ENCODE results near the gene MMP2. TPM values are rescaled to one million over a fixed set of nuclear protein-coding genes. Genes with fewer than 3 reads are reported as not detected.

The MMP2 gene
- total and polyA plus RNA-seq, 3 donors from 2014 or later = 50.9 to 250 (median 111) TPM

DNA sequence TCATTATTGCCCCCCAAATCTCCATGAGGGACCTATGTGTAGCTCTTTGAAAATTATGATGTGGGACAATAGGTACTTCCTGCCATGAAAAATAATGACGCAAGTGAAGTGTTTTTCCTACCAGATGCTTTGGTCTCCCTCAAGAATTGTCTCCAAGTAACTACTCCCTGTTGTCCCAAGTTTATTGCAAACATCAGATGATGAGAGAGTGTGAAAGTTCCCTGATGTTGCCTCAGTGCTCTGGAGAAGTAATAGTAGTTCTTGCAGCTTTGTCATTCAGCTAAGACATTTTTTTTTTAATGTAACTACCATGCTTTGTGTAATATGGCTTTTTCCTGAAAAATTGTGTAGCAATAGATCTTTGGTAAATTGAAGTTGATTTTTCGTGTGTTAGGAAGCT lies 50.0 kb downstream of the MMP2 start:
- no peaks in the 10 kb centered on the region for H3K4me1 ChIP-seq
- H3K27ac ChIP-seq = no peak overlapping the region
- H3K4me3 ChIP-seq = no peak overlapping the region
- H3K27me3 ChIP-seq = no peaks in the 10 kb centered on the region
- H3K36me3 ChIP-seq (ENCODE audit: low read depth, missing control alignments) = no peaks in the 10 kb centered on the region
- no peaks in the 10 kb centered on the region for H3K9me3 ChIP-seq
- intact Hi-C loops (cut with DNase I; ENCODE audit: low total_unique reads) = no loop called here
- WGBS, 2 donors = 67 to 85% methylated on average over 2 of the region's 2 CpGs
- no peak for DNase-seq
- TF ChIP-seq POLR2A (IDR thresholded peaks at IDR 0.05) = no peak
- TF ChIP-seq, protein P1, sequence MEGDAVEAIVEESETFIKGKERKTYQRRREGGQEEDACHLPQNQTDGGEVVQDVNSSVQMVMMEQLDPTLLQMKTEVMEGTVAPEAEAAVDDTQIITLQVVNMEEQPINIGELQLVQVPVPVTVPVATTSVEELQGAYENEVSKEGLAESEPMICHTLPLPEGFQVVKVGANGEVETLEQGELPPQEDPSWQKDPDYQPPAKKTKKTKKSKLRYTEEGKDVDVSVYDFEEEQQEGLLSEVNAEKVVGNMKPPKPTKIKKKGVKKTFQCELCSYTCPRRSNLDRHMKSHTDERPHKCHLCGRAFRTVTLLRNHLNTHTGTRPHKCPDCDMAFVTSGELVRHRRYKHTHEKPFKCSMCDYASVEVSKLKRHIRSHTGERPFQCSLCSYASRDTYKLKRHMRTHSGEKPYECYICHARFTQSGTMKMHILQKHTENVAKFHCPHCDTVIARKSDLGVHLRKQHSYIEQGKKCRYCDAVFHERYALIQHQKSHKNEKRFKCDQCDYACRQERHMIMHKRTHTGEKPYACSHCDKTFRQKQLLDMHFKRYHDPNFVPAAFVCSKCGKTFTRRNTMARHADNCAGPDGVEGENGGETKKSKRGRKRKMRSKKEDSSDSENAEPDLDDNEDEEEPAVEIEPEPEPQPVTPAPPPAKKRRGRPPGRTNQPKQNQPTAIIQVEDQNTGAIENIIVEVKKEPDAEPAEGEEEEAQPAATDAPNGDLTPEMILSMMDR (IDR thresholded peaks at IDR 0.05) = no peak

DNA sequence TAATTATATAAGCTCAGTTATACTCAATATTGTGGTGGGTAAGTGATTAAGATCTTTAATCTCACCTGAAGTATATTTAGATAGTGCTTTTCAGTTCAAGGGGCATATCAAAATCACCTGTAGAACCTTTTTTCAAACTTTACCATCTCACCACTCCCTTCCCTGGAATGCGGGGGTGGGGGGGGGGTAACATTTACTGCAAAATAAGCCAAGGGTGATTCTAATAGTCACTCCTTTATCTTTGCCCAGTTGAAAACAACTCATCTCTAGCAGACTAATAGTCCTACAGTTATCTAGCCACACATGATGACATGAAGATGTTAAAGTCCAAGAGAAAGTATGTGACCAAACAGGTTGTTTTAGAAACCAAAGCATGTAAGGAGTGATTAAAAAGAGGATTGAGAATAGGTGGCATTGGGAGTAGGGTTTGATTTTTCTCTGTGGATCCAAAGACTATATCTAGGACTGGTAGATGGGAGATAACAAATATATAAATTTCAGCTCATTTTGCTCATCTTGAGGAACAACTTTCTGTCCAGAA lies 51.4 kb downstream of the MMP2 start:
- 97 to 100% methylated on average over 1 of the region's 1 CpG for WGBS, 2 donors
- no peak for TF ChIP-seq POLR2A (IDR thresholded peaks at IDR 0.05)
- TF ChIP-seq, protein P1 (IDR thresholded peaks at IDR 0.05) = no peak
- Histone ChIP-seq H3K36me3 (ENCODE audit: low read depth, missing control alignments) (no peaks in the 10 kb centered on the region), H3K9me3 (no peaks in the 10 kb centered on the region), H3K4me1 (no peaks in the 10 kb centered on the region), H3K4me3 (no peak overlapping the region), H3K27me3 (no peaks in the 10 kb centered on the region), H3K27ac (no peak overlapping the region)
- intact Hi-C loops (cut with DNase I; ENCODE audit: low total_unique reads) = no loop called here
- DNase-seq = no peak

DNA sequence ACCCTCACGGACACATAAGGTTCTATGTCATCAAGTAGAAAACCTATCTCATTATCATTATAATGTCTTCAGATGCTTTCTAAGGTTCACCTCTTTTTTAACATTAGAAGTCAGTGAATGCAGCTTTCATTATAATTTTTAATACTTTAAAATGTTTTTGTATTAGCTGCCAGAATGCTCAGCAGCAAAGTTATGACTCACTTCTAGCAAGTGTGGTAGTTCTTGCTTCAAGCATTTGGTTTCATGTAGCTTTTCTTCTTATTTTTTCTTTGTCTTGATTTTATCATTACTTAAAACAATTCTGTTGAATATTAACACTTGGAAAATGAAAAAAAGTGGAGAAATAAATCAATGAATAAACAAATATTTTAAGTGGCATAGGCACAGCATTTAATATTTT lies 53.2 kb downstream of the MMP2 start:
- 85 to 92% methylated on average over 1 of the region's 1 CpG for WGBS, 2 donors

DNA sequence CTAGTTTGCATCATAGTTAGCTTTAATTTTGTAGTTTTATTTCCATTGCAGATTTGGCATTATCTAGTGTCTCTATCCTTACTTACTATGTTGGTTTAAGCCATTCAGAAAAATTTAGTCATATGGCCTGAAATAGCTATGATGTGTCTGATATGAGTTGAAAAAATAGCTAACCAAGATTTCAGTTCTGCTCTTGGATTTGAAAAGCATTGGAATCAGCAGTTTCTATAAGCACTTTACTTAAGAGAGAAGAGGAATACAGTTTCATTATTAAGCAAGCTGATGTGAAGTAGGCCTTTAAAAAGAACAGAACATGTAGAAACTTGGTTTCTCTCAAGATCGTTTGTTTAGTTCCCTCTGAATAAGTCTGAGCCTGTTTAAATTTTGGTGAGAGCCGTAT lies 55.8 kb downstream of the MMP2 start:
- Histone ChIP-seq H3K4me1 (no peaks in the 10 kb centered on the region), H3K4me3 (no peak overlapping the region), H3K27me3 (no peaks in the 10 kb centered on the region), H3K36me3 (ENCODE audit: low read depth, missing control alignments) (no peaks in the 10 kb centered on the region), H3K27ac (no peak overlapping the region), H3K9me3 (no peaks in the 10 kb centered on the region)
- intact Hi-C loops (cut with DNase I; ENCODE audit: low total_unique reads) = no loop called here
- DNase-seq = no peak
- no peak for TF ChIP-seq POLR2A (IDR thresholded peaks at IDR 0.05)
- TF ChIP-seq, protein P1 (IDR thresholded peaks at IDR 0.05) = no peak
- WGBS, 2 donors = 70 to 80% methylated on average over 2 of the region's 2 CpGs

More for the DNA sequence above, 53.2 kb downstream of the MMP2 start:
- DNase-seq = no peak
- Histone ChIP-seq H3K4me1 (no peaks in the 10 kb centered on the region), H3K4me3 (no peak overlapping the region), H3K27ac (no peak overlapping the region), H3K27me3 (no peaks in the 10 kb centered on the region), H3K36me3 (ENCODE audit: low read depth, missing control alignments) (no peaks in the 10 kb centered on the region), H3K9me3 (no peaks in the 10 kb centered on the region)
- TF ChIP-seq POLR2A (IDR thresholded peaks at IDR 0.05) = no peak
- TF ChIP-seq, protein P1 (IDR thresholded peaks at IDR 0.05) = no peak
- intact Hi-C loops (cut with DNase I; ENCODE audit: low total_unique reads) = no loop called here

DNA sequence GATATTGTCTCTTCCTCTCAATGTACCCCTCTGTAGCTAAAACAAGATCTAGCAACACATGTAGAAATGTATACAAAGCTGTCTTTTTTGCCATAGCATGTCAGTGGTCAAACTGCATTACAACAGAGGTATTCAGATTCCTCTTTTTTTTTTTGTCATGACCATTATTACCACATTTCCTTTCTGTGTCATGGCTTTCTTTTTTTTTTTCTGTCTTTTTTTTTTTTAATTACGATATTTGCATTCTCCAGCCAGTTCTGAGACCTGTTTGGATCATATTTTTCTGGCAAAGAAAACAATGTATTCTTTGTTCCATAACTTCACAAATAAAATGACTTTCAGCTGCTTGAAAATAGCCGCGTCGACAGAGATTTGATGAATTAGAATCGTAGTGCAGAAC lies 60.1 kb downstream of the MMP2 start:
- WGBS, 2 donors = 41 to 57% methylated on average over 5 of the region's 5 CpGs
- intact Hi-C loops (cut with DNase I; ENCODE audit: low total_unique reads) = no loop called here
- H3K27me3 ChIP-seq = no peaks in the 10 kb centered on the region
- no peaks in the 10 kb centered on the region for H3K9me3 ChIP-seq
- no peak overlapping the region for H3K27ac ChIP-seq
- H3K4me1 ChIP-seq = no peaks in the 10 kb centered on the region
- TF ChIP-seq, protein P1 (IDR thresholded peaks at IDR 0.05) = no peak
- TF ChIP-seq POLR2A (IDR thresholded peaks at IDR 0.05) = no peak
- no peaks in the 10 kb centered on the region for H3K36me3 ChIP-seq (ENCODE audit: low read depth, missing control alignments)
- DNase-seq = no peak
- no peak overlapping the region for H3K4me3 ChIP-seq
